ENCODE measurements around the gene DPF3.

DNA sequence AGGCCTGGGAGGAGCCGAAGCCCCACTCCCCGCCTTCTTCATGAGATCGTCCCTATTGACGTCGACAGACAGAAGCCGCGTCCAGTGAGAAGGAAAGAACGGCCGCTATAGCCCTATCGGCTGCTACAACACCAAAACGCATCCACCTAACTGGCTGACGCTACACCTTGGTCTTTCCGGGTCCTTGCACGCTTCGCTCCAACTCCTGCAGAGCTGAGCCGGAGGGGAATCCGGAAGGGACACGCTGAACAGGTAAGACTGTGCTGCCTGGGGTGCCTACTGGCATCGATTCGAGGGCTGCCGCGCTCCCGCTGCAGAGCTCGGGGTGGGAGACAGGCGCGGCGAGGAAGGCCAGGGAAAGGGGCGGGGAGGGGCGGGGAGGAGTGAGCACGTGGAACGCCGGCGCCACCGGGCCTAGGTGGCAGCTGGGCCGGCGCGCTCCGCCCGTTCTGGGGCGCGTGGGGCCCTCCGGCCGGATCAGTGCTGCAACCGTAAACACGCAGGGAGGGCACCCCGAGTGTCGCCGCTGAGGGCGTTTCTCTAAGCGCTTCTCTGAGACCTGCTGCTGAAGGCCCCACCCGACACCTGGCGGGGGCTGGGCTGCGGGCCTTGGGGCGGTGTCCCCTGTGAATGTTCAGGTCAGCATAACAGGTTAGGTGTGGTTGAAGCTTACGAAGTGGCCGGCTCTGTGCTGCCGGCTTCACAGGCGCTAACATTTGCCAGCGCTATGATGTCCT lies 32.6 kb upstream of the DPF3 start, which contains the start of gene DCAF4:
- TF ChIP-seq CTCF (IDR thresholded peaks at IDR 0.05), result no peak
- TF ChIP-seq POLR2A (IDR thresholded peaks at IDR 0.05), result no peak
- peak in 2 of 3 donors; percentile 38 to 52 for TF ChIP-seq POLR2AphosphoS5 (IDR thresholded peaks at IDR 0.05)
